Panc1 (cell line): Measurements from ENCODE around the gene SOX5.

ENCODE experiments used
- POLR2AphosphoS5 ChIP-seq: IDR thresholded peaks from 2 replicates; pipeline ENCODE4 v1.6.1; 2012; ENCODE audit warnings: mild to moderate bottlenecking, low read depth, low read length, moderate library complexity
- SIN3A ChIP-seq: IDR thresholded peaks from 2 replicates; pipeline ENCODE4 v1.6.1; 2012; ENCODE audit warnings: low read depth, mild to moderate bottlenecking, low read length, moderate library complexity, borderline replicate concordance; ENCODE audit not compliant: insufficient read depth
- TCF7L2 ChIP-seq: IDR thresholded peaks from 2 replicates; pipeline ENCODE4 v1.6.1; 2011; ENCODE audit warnings: mild to moderate bottlenecking, low read depth, low read length, inconsistent platforms
- TF ChIP-seq, protein P1 (sequence below): fragments of 450-650 bp; IDR thresholded peaks from 2 replicates; pipeline ENCODE4 v1.5.1; 2017; ENCODE audit warnings: mild to moderate bottlenecking
- TF ChIP-seq, protein P2 (sequence below), 2 experiments: IDR thresholded peaks; 2 replicates each; pipeline ENCODE4 v1.6.1; 2011 to 2012; ENCODE audit warnings: low read depth in 2 of 2, control low read depth in 1 of 2, low read length in 1 of 2, mild to moderate bottlenecking in 1 of 2, moderate library complexity in 1 of 2; ENCODE audit not compliant: insufficient read depth in 1 of 2

DNA sequence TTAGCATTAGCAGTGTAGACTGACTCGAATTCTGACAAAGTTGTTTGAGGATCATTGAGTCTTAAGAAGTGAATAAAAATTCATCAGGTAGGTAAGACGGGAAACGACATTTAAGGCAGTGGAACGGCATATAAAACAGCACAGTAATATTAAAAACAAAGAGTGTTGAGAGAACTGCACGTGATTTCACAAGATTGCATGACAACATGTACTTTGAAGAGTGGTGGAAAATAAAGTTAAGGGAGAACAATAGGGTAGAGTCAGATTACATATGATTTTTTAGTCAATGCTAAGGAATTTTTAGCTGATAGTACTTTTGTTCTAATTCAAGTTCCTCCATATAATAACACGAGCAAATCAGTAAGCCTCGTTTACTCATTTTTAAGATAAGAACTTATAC lies 115.4 kb downstream of the SOX5 start:
- TF ChIP-seq, protein P1, sequence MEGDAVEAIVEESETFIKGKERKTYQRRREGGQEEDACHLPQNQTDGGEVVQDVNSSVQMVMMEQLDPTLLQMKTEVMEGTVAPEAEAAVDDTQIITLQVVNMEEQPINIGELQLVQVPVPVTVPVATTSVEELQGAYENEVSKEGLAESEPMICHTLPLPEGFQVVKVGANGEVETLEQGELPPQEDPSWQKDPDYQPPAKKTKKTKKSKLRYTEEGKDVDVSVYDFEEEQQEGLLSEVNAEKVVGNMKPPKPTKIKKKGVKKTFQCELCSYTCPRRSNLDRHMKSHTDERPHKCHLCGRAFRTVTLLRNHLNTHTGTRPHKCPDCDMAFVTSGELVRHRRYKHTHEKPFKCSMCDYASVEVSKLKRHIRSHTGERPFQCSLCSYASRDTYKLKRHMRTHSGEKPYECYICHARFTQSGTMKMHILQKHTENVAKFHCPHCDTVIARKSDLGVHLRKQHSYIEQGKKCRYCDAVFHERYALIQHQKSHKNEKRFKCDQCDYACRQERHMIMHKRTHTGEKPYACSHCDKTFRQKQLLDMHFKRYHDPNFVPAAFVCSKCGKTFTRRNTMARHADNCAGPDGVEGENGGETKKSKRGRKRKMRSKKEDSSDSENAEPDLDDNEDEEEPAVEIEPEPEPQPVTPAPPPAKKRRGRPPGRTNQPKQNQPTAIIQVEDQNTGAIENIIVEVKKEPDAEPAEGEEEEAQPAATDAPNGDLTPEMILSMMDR, result no peak
- TF ChIP-seq, protein P2, sequence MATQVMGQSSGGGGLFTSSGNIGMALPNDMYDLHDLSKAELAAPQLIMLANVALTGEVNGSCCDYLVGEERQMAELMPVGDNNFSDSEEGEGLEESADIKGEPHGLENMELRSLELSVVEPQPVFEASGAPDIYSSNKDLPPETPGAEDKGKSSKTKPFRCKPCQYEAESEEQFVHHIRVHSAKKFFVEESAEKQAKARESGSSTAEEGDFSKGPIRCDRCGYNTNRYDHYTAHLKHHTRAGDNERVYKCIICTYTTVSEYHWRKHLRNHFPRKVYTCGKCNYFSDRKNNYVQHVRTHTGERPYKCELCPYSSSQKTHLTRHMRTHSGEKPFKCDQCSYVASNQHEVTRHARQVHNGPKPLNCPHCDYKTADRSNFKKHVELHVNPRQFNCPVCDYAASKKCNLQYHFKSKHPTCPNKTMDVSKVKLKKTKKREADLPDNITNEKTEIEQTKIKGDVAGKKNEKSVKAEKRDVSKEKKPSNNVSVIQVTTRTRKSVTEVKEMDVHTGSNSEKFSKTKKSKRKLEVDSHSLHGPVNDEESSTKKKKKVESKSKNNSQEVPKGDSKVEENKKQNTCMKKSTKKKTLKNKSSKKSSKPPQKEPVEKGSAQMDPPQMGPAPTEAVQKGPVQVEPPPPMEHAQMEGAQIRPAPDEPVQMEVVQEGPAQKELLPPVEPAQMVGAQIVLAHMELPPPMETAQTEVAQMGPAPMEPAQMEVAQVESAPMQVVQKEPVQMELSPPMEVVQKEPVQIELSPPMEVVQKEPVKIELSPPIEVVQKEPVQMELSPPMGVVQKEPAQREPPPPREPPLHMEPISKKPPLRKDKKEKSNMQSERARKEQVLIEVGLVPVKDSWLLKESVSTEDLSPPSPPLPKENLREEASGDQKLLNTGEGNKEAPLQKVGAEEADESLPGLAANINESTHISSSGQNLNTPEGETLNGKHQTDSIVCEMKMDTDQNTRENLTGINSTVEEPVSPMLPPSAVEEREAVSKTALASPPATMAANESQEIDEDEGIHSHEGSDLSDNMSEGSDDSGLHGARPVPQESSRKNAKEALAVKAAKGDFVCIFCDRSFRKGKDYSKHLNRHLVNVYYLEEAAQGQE (IDR thresholded peaks at IDR 0.05; ENCODE audit: insufficient read depth in 1 of 2, low read depth in 2 of 2, low read length in 1 of 2), result no peak
- no peak for TF ChIP-seq TCF7L2
- no peak for TF ChIP-seq SIN3A
- no peak for TF ChIP-seq POLR2AphosphoS5
